ENCODE measurements around the gene TOP3B. TPM values are rescaled to one million over a fixed set of nuclear protein-coding genes. Genes with fewer than 3 reads are reported as not detected.

The TOP3B gene
- total and polyA plus RNA-seq, 2 experiments from 2014 or later: 35.7 to 77.7 TPM

- no peak for TF ChIP-seq ZNF462 (CRISPR knock-in tag; IDR thresholded peaks at IDR 0.05)
- no peak for TF ChIP-seq ETS1 (IDR thresholded peaks at IDR 0.05)
- no peak for TF ChIP-seq REST (IDR thresholded peaks at IDR 0.05; ENCODE audit: unreplicated experiment)
- no peak for TF ChIP-seq EZH2 (IDR thresholded peaks at IDR 0.05; ENCODE audit: low read depth, unreplicated experiment)
Observed at GRCh38 chr22:21942407-21943343, 39.9 kb downstream of the TOP3B start (continued).

Data from GM23338 (cell line).